Endothelial cell of umbilical vein (primary cell): Measurements from ENCODE around the gene VAV3. TPM values are rescaled to one million over a fixed set of nuclear protein-coding genes. Genes with fewer than 3 reads are reported as not detected.

Experiments
- BruUV-seq: library from RNA; stranded (reverse); fragments of 400-500 nt; replicated peaks from 2 replicates; lab custom pipeline; 2021; lab: Mats Ljungman, UMichigan
- CTCF ChIA-PET: fragments of 300-600, 350-600 bp; sonication (Branson Sonifier 250); formaldehyde crosslinking; loops from one replicate; lab custom pipeline; 2021; ENCODE audit warnings: antibody characterized with exemption, inconsistent platforms; lab: Charles Lee
- POLR2A ChIA-PET: fragments of 300-600, 350-600 bp; sonication (Branson Sonifier 250); formaldehyde crosslinking; loops from one replicate; lab custom pipeline; 2021; ENCODE audit warnings: antibody characterized with exemption, inconsistent platforms; lab: Charles Lee
- DNase-seq: peaks from one replicate; pipeline ENCODE4 v3.0.0-alpha.2; 2011; ENCODE audit warnings: low read depth, low spot score
- FAIRE-seq: peaks from 2 replicates; lab custom pipeline; 2011; peaks lifted over from hg19 to GRCh38; lab: Jason Lieb, UNC
- H2AFZ ChIP-seq: 2 replicates; pipeline ENCODE4 v1.6.0; 2012; ENCODE audit warnings: low read depth, low read length, control low read depth, inconsistent platforms
- H3K27ac ChIP-seq: 2 replicates; pipeline ENCODE4 v1.5.1; 2011; ENCODE audit warnings: low read depth, mild to moderate bottlenecking, control low read depth, low read length, moderate library complexity; ENCODE audit not compliant: insufficient read depth
- H3K27me3 ChIP-seq, 2 experiments: 2 replicates each; pipeline versions ENCODE4 v1.6.0 to v1.6.1; 2011; ENCODE audit warnings: low read length in 2 of 2, mixed read lengths in 1 of 2; ENCODE audit not compliant: control insufficient read depth in 2 of 2, insufficient read depth in 2 of 2
- H3K36me3 ChIP-seq, 2 experiments: 2 replicates in 1 of 2; 3 replicates in 1 of 2; pipeline ENCODE4 v1.5.1; 2011; ENCODE audit warnings: low read length in 2 of 2, mild to moderate bottlenecking in 1 of 2, moderate library complexity in 1 of 2; ENCODE audit not compliant: control insufficient read depth in 2 of 2, insufficient read depth in 2 of 2; ENCODE audit errors: extremely low read depth in 1 of 2
- H3K4me1 ChIP-seq: 3 replicates; pipeline ENCODE4 v1.5.1; 2011; ENCODE audit warnings: mild to moderate bottlenecking, low read length; ENCODE audit not compliant: control insufficient read depth, insufficient read depth; ENCODE audit errors: extremely low read depth
- H3K4me2 ChIP-seq: 2 replicates; pipeline ENCODE4 v1.6.1; 2011; ENCODE audit warnings: low read length, control low read depth, mixed read lengths; ENCODE audit not compliant: insufficient read depth
- H3K4me3 ChIP-seq, 3 experiments: fragments of 200-600 bp in 1 of 3; sonication (generic), shearing (Covaris generic) in 1 of 3; replicated peaks in 1 of 3; 2 replicates each; pipeline ENCODE4 v1.5.1; 2011 to 2016; ENCODE audit warnings: control low read depth in 3 of 3, low read length in 3 of 3, mild to moderate bottlenecking in 2 of 3, inconsistent platforms in 1 of 3, low read depth in 1 of 3, moderate library complexity in 1 of 3; ENCODE audit not compliant: insufficient read depth in 1 of 3
- H3K79me2 ChIP-seq: 2 replicates; pipeline ENCODE4 v1.6.0; 2012; ENCODE audit warnings: low read length, inconsistent platforms; ENCODE audit not compliant: control insufficient read depth, insufficient read depth
- H3K9ac ChIP-seq: replicated peaks from 2 replicates; pipeline ENCODE3; 2011; ENCODE audit warnings: low read length, control low read depth; ENCODE audit not compliant: insufficient read depth; ENCODE audit errors: extremely low read depth
- H3K9me1 ChIP-seq: replicated peaks from 3 replicates; pipeline ENCODE4 v1.6.0; 2011; ENCODE audit warnings: mild to moderate bottlenecking, low read length; ENCODE audit not compliant: control insufficient read depth, insufficient read depth; ENCODE audit errors: extremely low read depth
- H3K9me3 ChIP-seq: replicated peaks from 2 replicates; pipeline ENCODE4 v1.5.1; 2012; ENCODE audit warnings: low read length, inconsistent platforms; ENCODE audit not compliant: control insufficient read depth, insufficient read depth
- H4K20me1 ChIP-seq: replicated peaks from 2 replicates; pipeline ENCODE3; 2011; ENCODE audit warnings: mild to moderate bottlenecking, low read length; ENCODE audit not compliant: control insufficient read depth, insufficient read depth; ENCODE audit errors: extremely low read depth
- EZH2 ChIP-seq: IDR thresholded peaks from 2 replicates; pipeline ENCODE4 v1.6.1; 2012; ENCODE audit warnings: borderline replicate concordance, low read depth, mild to moderate bottlenecking, moderate library complexity, low read length, inconsistent platforms; ENCODE audit not compliant: severe bottlenecking
- JUN ChIP-seq: IDR thresholded peaks from 2 replicates; pipeline ENCODE4 v1.6.1; 2011; ENCODE audit warnings: borderline replicate concordance, low read depth; ENCODE audit not compliant: insufficient read length, insufficient read depth
- MYC ChIP-seq: IDR thresholded peaks from one replicate; pipeline ENCODE4 v1.6.1; 2011; ENCODE audit warnings: mild to moderate bottlenecking, low read depth, low read length
- POLR2A ChIP-seq: IDR thresholded peaks from 2 replicates; pipeline ENCODE4 v1.6.1; 2012; ENCODE audit warnings: low read depth, mild to moderate bottlenecking, control low read depth, low read length
- POLR2AphosphoS5 ChIP-seq: IDR thresholded peaks from 2 replicates; pipeline ENCODE4 v1.6.1; 2012; ENCODE audit warnings: low read depth, mild to moderate bottlenecking, control low read depth, low read length, moderate library complexity; ENCODE audit not compliant: insufficient read depth
- dilution Hi-C: fragments of 300-500 bp; cut with MboI; formaldehyde crosslinking; loops from one replicate; pipeline ENCODE4 v1.15.0; 2019; ENCODE audit warnings: low sequenced_read_pairs; ENCODE audit not compliant: extremely low pct_ligation_motif_present
- intact Hi-C: fragments of 100-400 bp; cut with micrococcal nuclease; formaldehyde crosslinking; loops from one replicate; pipeline ENCODE4 v1.10.0; 2022
- polyA plus RNA-seq, 4 experiments: library from polyadenylated mRNA; depleted of rRNA in 3 of 4; stranded (reverse) in 3 of 4; unstranded in 1 of 4; fragments of >200 nt; gene quantifications; 2 replicates each; pipeline versions ENCODE4 v1.2.1 to v1.2.3, GENCODE V29; 2011 to 2012; ENCODE audit warnings: missing spikeins in 1 of 4
- total RNA-seq: library from RNA; stranded (reverse); gene quantifications from 2 replicates; pipeline ENCODE4 v1.2.3, GENCODE V29; 2021
- TF ChIP-seq, protein P1 (sequence below), 2 donors: IDR thresholded peaks; 1 replicate in 1 of 2; 2 replicates in 1 of 2; pipeline ENCODE4 v1.5.1; 2011; ENCODE audit warnings: low read length in 2 of 2, mild to moderate bottlenecking in 2 of 2, moderate library complexity in 2 of 2, control low read depth in 1 of 2, inconsistent platforms in 1 of 2, low read depth in 1 of 2; ENCODE audit not compliant: insufficient read depth in 1 of 2; ENCODE audit errors: extremely low read depth in 1 of 2
- TF ChIP-seq, protein P2 (sequence below): IDR thresholded peaks from 2 replicates; pipeline ENCODE4 v1.6.1; 2011; ENCODE audit not compliant: insufficient read depth, insufficient read length

VAV3 gene
- total and polyA plus RNA-seq, 2 donors (not counting 3 experiments of a cell fraction or from before 2014, with no cell fraction given) = 0.18 to 1.5 TPM

DNA sequence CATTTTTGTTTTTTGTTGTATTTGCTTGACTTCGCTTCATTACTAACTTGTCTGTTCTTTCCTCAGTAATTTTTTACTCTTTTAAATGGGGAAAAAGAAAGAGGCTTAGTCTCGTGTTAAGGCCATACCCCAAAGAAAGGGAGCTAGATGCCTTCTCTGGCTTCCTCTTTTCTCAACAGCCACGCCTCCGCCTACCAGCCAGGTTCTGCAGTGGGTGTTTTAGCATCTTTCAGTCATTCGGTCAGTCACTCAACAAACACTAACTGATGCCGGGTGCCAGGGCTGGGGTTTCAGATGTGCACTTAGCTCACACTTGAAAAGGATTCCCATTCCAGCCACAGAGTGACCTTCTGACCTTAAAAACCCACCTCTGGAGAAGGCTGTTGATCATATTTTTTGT is 46.3 kb upstream of the VAV3 start:
- H3K27me3 ChIP-seq = no peaks in the 10 kb centered on the region
- no TSS peak for BruUV-seq
- H3K9ac ChIP-seq = no peak overlapping the region
- H3K4me2 ChIP-seq = no peak overlapping the region
- no peaks in the 10 kb centered on the region for H3K9me3 ChIP-seq
- H4K20me1 ChIP-seq = no peaks in the 10 kb centered on the region
- no peaks in the 10 kb centered on the region for H3K4me1 ChIP-seq
- H2AFZ ChIP-seq = no peak overlapping the region
- H3K27ac ChIP-seq = no peak overlapping the region
- dilution Hi-C loops (no loop called here), intact Hi-C loops (no loop called here)
- no peaks in the 10 kb centered on the region for H3K9me1 ChIP-seq
- no peak for TF ChIP-seq POLR2AphosphoS5
- TF ChIP-seq, protein P1, sequence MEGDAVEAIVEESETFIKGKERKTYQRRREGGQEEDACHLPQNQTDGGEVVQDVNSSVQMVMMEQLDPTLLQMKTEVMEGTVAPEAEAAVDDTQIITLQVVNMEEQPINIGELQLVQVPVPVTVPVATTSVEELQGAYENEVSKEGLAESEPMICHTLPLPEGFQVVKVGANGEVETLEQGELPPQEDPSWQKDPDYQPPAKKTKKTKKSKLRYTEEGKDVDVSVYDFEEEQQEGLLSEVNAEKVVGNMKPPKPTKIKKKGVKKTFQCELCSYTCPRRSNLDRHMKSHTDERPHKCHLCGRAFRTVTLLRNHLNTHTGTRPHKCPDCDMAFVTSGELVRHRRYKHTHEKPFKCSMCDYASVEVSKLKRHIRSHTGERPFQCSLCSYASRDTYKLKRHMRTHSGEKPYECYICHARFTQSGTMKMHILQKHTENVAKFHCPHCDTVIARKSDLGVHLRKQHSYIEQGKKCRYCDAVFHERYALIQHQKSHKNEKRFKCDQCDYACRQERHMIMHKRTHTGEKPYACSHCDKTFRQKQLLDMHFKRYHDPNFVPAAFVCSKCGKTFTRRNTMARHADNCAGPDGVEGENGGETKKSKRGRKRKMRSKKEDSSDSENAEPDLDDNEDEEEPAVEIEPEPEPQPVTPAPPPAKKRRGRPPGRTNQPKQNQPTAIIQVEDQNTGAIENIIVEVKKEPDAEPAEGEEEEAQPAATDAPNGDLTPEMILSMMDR (IDR thresholded peaks at IDR 0.05; ENCODE audit: extremely low read depth in 1 of 2, insufficient read depth in 1 of 2, low read depth in 1 of 2, low read length in 2 of 2) = no peak
- no peak for TF ChIP-seq POLR2A
- no peaks in the 10 kb centered on the region for H3K79me2 ChIP-seq
- H3K36me3 ChIP-seq = no peaks in the 10 kb centered on the region
- CTCF ChIA-PET = interaction anchor here (1.0 to 2.5 kb wide), 2 partner anchors 10 to 229 kb away, joined by 3 to 10 read pairs; no protein-coding TSS in a partner anchor
- no peak overlapping the region for H3K4me3 ChIP-seq
- FAIRE-seq (no peak), DNase-seq (no peak)
- POLR2A ChIA-PET = no interaction called here

GRCh38 chr1:108010581-108010980 is 45.6 kb upstream of the VAV3 start:
- H3K4me1 ChIP-seq = no peaks in the 10 kb centered on the region
- FAIRE-seq = no peak
- ChIA-PET POLR2A (no interaction called here), CTCF (interaction anchor here (1.0 to 2.5 kb wide), 2 partner anchors 9 to 228 kb away, joined by 3 to 10 read pairs; no protein-coding TSS in a partner anchor)
- intact Hi-C loops = no loop called here
- no peak overlapping the region for H2AFZ ChIP-seq
- no peak for DNase-seq
- no peak for TF ChIP-seq EZH2
- no peak for TF ChIP-seq MYC
- no peak for TF ChIP-seq POLR2AphosphoS5
- TF ChIP-seq, protein P2, sequence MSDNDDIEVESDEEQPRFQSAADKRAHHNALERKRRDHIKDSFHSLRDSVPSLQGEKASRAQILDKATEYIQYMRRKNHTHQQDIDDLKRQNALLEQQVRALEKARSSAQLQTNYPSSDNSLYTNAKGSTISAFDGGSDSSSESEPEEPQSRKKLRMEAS = no peak
- TF ChIP-seq JUN = no peak
- no peak for TF ChIP-seq POLR2A
- H3K9me3 ChIP-seq = no peaks in the 10 kb centered on the region
- H3K79me2 ChIP-seq = no peaks in the 10 kb centered on the region
- H3K27me3 ChIP-seq = no peaks in the 10 kb centered on the region
- no peak overlapping the region for H3K4me2 ChIP-seq
- dilution Hi-C loops = no loop called here
- no peak overlapping the region for H3K9ac ChIP-seq
- H3K36me3 ChIP-seq = no peaks in the 10 kb centered on the region
- no peak overlapping the region for H3K27ac ChIP-seq
- H4K20me1 ChIP-seq = no peaks in the 10 kb centered on the region
- H3K9me1 ChIP-seq = no peaks in the 10 kb centered on the region
- no peak overlapping the region for H3K4me3 ChIP-seq
- BruUV-seq = no TSS peak
